SK-N-SH (cell line): ENCODE data around the gene ZFP57. TPM values are rescaled to one million over a fixed set of nuclear protein-coding genes. Genes with fewer than 3 reads are reported as not detected.

Source experiments
- CTCF ChIA-PET: fragments of 300-600, 350-600 bp; formaldehyde crosslinking; extraction: SDS; loops from one replicate; lab custom pipeline; 2021; lab: Yijun Ruan, JAX
- POLR2A ChIA-PET: fragments of 350-600 bp; sonication (Branson Sonifier 250); formaldehyde crosslinking; extraction: SDS; loops from one replicate; lab custom pipeline; 2020; ENCODE audit warnings: antibody characterized with exemption, inconsistent platforms; lab: Yijun Ruan, JAX
- DNase-seq: peaks from one replicate; pipeline ENCODE4 v3.0.0; 2012
- H2AFZ ChIP-seq: fragments of 200-600 bp; sonication (generic); 2 replicates; pipeline ENCODE4 v1.8.1; 2016; ENCODE audit warnings: antibody characterized with exemption, mild to moderate bottlenecking, low read depth
- H3F3A ChIP-seq: fragments of 200-600 bp; sonication (generic); replicated peaks from 2 replicates; pipeline ENCODE3; 2016; ENCODE audit warnings: antibody characterized with exemption, mild to moderate bottlenecking; ENCODE audit not compliant: insufficient read depth
- H3K27ac ChIP-seq, 2 experiments: fragments of 200-500 bp in 1 of 2; fragments of 200-600 bp in 1 of 2; sonication (Bioruptor generic) in 1 of 2; sonication (generic), shearing (Covaris generic) in 1 of 2; 2 replicates each; pipeline versions ENCODE4 v1.5.1 to v1.6.1; 2014 to 2016; ENCODE audit warnings: low read depth in 2 of 2, inconsistent platforms in 1 of 2, low read length in 1 of 2, mild to moderate bottlenecking in 1 of 2, mixed read lengths in 1 of 2
- H3K27me3 ChIP-seq: fragments of 200-600 bp; sonication (generic), shearing (Covaris generic); 2 replicates; pipeline ENCODE4 v1.6.1; 2016; ENCODE audit warnings: mixed run types; ENCODE audit not compliant: insufficient read depth
- H3K36me3 ChIP-seq, 2 experiments: fragments of 200-500 bp in 1 of 2; fragments of 200-600 bp in 1 of 2; sonication (Bioruptor generic) in 1 of 2; sonication (generic) in 1 of 2; replicated peaks in 1 of 2; 2 replicates each; pipeline versions ENCODE3 to v1.5.1; 2014 to 2016; ENCODE audit warnings: low read length in 1 of 2, mild to moderate bottlenecking in 1 of 2; ENCODE audit not compliant: insufficient read depth in 2 of 2, control insufficient read depth in 1 of 2
- H3K4me1 ChIP-seq, 2 experiments: fragments of 200-500 bp in 1 of 2; fragments of 200-600 bp in 1 of 2; sonication (Bioruptor generic) in 1 of 2; sonication (generic), shearing (Covaris generic) in 1 of 2; 2 replicates each; pipeline versions ENCODE4 v1.5.1 to v1.6.1; 2014 to 2016; ENCODE audit warnings: low read depth in 1 of 2, low read length in 1 of 2, mixed run types in 1 of 2; ENCODE audit not compliant: insufficient read depth in 2 of 2, control insufficient read depth in 1 of 2
- H3K4me2 ChIP-seq: fragments of 200-600 bp; sonication (generic), shearing (Covaris generic); 2 replicates; pipeline ENCODE4 v1.6.1; 2017; ENCODE audit warnings: mixed run types
- H3K4me3 ChIP-seq, 2 experiments: fragments of 200-500 bp in 1 of 2; fragments of 200-600 bp in 1 of 2; sonication (Bioruptor generic) in 1 of 2; sonication (generic), shearing (Covaris generic) in 1 of 2; 2 replicates each; pipeline versions ENCODE4 v1.5.1 to v1.8.1; 2014 to 2016; ENCODE audit warnings: low read depth in 2 of 2, inconsistent platforms in 1 of 2, low read length in 1 of 2, mild to moderate bottlenecking in 1 of 2, mixed read lengths in 1 of 2, moderate library complexity in 1 of 2
- H3K79me2 ChIP-seq: fragments of 200-600 bp; sonication (generic); 2 replicates; pipeline ENCODE4 v1.8.1; 2017; ENCODE audit warnings: mild to moderate bottlenecking; ENCODE audit not compliant: insufficient read depth
- H3K9ac ChIP-seq: fragments of 200-600 bp; sonication (generic); 2 replicates; pipeline ENCODE4 v1.6.1; 2017; ENCODE audit warnings: mixed run types
- H3K9me2 ChIP-seq: fragments of 200-600 bp; sonication (generic); 2 replicates; pipeline ENCODE4 v1.6.1; 2017; ENCODE audit warnings: mixed run types
- H3K9me3 ChIP-seq: fragments of 200-600 bp; sonication (generic); 2 replicates; pipeline ENCODE4 v1.6.1; 2017; ENCODE audit warnings: mixed run types, mild to moderate bottlenecking, moderate library complexity
- H4K20me1 ChIP-seq: fragments of 200-600 bp; sonication (generic); 2 replicates; pipeline ENCODE4 v1.6.1; 2017; ENCODE audit warnings: mild to moderate bottlenecking, mixed run types; ENCODE audit not compliant: insufficient read depth
- CHD2 ChIP-seq: fragments of 150-350 bp; IDR thresholded peaks from 2 replicates; pipeline ENCODE4 v1.6.1; 2018; ENCODE audit warnings: low read length; ENCODE audit not compliant: partially characterized antibody
- ELF1 ChIP-seq: IDR thresholded peaks from 2 replicates; pipeline ENCODE4 v1.4.0; 2012
- EP300 ChIP-seq, 2 experiments: IDR thresholded peaks; 2 replicates each; pipeline versions ENCODE4 v1.4.0 to v1.6.1; 2012; ENCODE audit warnings: borderline replicate concordance in 1 of 2, low read depth in 1 of 2, low read length in 1 of 2
- EZH2phosphoT487 ChIP-seq: fragments of 200-600 bp; sonication (generic); IDR thresholded peaks from 2 replicates; pipeline ENCODE4 v1.6.1; 2017; ENCODE audit warnings: low read depth, mixed run types, mild to moderate bottlenecking, antibody characterized with exemption, moderate library complexity, borderline replicate concordance
- FOXJ3 ChIP-seq: sonication (generic); formaldehyde crosslinking; IDR thresholded peaks from 2 replicates; pipeline ENCODE4 v1.5.1; 2020; ENCODE audit warnings: mild to moderate bottlenecking, missing genetic modification reagents
- FOXM1 ChIP-seq: IDR thresholded peaks from 2 replicates; pipeline ENCODE4 v1.4.0; 2012; ENCODE audit warnings: low read depth, mild to moderate bottlenecking
- GATA2 ChIP-seq: sonication (generic); formaldehyde crosslinking; IDR thresholded peaks from 2 replicates; pipeline ENCODE4 v1.5.0; 2020; ENCODE audit warnings: mild to moderate bottlenecking, missing genetic modification reagents
- MEF2A ChIP-seq: IDR thresholded peaks from 2 replicates; pipeline ENCODE4 v1.4.0; 2012; ENCODE audit warnings: low read depth, borderline replicate concordance
- MXI1 ChIP-seq: IDR thresholded peaks from 2 replicates; pipeline ENCODE4 v1.6.1; 2012; ENCODE audit warnings: mild to moderate bottlenecking, low read depth, low read length, improper control_type of control experiment
- NFIC ChIP-seq: IDR thresholded peaks from 2 replicates; pipeline ENCODE4 v1.4.0; 2012; ENCODE audit warnings: borderline replicate concordance
- POLR2AphosphoS5 ChIP-seq: IDR thresholded peaks from 2 replicates; pipeline ENCODE4 v1.6.1; 2012; ENCODE audit warnings: low read depth, low read length
- RAD21 ChIP-seq: IDR thresholded peaks from 2 replicates; pipeline ENCODE4 v1.6.1; 2012; ENCODE audit warnings: mild to moderate bottlenecking, low read length
- RCOR1 ChIP-seq: fragments of 150-350 bp; IDR thresholded peaks from 2 replicates; pipeline ENCODE4 v1.6.1; 2017; ENCODE audit warnings: antibody characterized with exemption, low read length
- SIN3A ChIP-seq: IDR thresholded peaks from 2 replicates; pipeline ENCODE4 v1.6.1; 2012; ENCODE audit warnings: low read depth, mild to moderate bottlenecking, low read length, moderate library complexity, borderline replicate concordance
- SMC3 ChIP-seq: IDR thresholded peaks from 2 replicates; pipeline ENCODE4 v1.6.1; 2012; ENCODE audit warnings: low read depth, low read length, improper control_type of control experiment
- TEAD4 ChIP-seq: IDR thresholded peaks from 2 replicates; pipeline ENCODE4 v1.4.0; 2012; ENCODE audit warnings: mild to moderate bottlenecking, borderline replicate concordance; ENCODE audit not compliant: insufficient read depth
- YY1 ChIP-seq: IDR thresholded peaks from 2 replicates; pipeline ENCODE4 v1.4.0; 2012; ENCODE audit warnings: low read depth, mild to moderate bottlenecking
- WGBS: methylation state at CpG from one replicate; pipeline ENCODE4 v1.1.6; 2017; ENCODE audit warnings: low lambda C conversion rate; 5-methylcytosine and 5-hydroxymethylcytosine counted together
- polyA plus RNA-seq, 3 experiments: library from polyadenylated mRNA; depleted of rRNA; stranded (reverse); fragments of >200 nt; gene quantifications; 2 replicates each; pipeline ENCODE4 v1.2.3, GENCODE V29; 2012
- TF ChIP-seq, protein P1 (sequence below): fragments of 150-350 bp; IDR thresholded peaks from 2 replicates; pipeline ENCODE4 v1.6.1; 2017; ENCODE audit warnings: antibody characterized with exemption, low read length, low read depth, borderline replicate concordance
- TF ChIP-seq, protein P2 (sequence below): IDR thresholded peaks from 2 replicates; pipeline ENCODE4 v1.4.0; 2012; ENCODE audit warnings: low read depth, borderline replicate concordance

The ZFP57 gene
- polyA plus RNA-seq, 1 of the 3 experiments (the other 2 are of a cell fraction), result not detected

DNA sequence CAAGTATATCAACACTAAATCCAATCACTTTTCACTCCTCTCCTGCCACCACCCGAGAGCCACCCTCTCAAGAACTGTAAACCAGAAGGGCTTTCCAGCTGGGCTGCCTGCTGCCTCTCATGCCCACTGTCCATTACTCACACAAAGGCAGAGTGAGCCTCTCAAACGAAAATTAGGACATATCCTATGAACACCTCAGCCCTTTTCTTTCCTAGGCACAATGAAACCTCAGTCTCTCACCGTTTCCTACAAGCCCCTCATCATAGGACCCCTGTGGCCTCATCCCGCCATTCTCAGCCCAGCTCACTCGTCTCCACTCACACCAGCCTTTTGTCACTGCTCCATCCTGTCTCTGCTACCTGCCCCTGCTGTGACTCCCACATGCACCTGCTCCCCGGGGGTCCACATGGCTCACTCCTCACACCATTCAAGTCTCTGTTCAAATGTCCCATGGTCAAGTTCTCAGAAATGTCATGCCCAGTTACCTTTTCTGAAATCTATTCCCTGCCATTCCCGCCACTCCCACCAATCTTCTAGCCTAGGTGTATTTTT lies 49.7 kb upstream of the ZFP57 start:
- Histone ChIP-seq H3K79me2 (no peaks in the 10 kb centered on the region), H3K4me1 (no peaks in the 10 kb centered on the region), H3K4me3 (no peak overlapping the region), H3K9me3 (no peaks in the 10 kb centered on the region), H3K27ac (no peak overlapping the region), H3K4me2 (no peak overlapping the region), H3K9ac (no peak overlapping the region), H3K9me2 (no peaks in the 10 kb centered on the region), H2AFZ (no peak overlapping the region), H3K27me3 (peaks cover 25% of the 10 kb centered on the region; the same call in 1 of the 2 replicates), H3K36me3 (no peaks in the 10 kb centered on the region), H4K20me1 (no peaks in the 10 kb centered on the region), H3F3A (no peaks in the 10 kb centered on the region)
- ChIA-PET POLR2A (no interaction called here), CTCF (no interaction called here)
- DNase-seq, result no peak
- TF ChIP-seq FOXM1 (no peak), TEAD4 (no peak), YY1 (no peak)
- WGBS, result 2% methylated on average over 7 of the region's 7 CpGs

DNA sequence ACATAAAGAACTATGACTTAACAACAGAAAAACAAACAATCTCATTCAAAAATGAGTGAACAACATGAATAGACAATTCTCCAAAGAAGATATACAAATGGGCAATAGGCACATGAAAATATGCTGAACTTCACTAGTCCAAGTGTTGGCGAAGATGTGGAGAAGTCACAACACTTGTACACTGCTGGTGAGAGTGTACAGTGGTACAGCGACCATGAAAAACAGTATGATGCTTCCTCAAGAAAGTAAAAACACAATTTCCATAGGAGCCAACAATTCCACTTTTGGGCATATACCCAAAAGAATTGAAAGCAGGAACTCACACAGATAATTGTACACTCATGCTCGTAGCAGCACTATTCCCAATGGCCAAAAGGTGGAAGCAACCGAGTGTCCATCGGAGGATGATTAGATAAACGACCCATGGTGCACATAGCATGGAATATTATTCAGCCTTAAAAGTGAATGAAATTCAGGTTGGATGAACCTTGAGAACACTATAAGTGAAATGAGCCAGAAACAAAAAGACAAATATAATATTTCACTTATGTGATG lies 48.9 kb upstream of the ZFP57 start:
- 3% methylated on average over 6 of the region's 6 CpGs for WGBS
- Histone ChIP-seq H3K4me2 (no peak overlapping the region), H3K79me2 (no peaks in the 10 kb centered on the region), H3F3A (no peaks in the 10 kb centered on the region), H3K4me1 (no peaks in the 10 kb centered on the region), H3K27ac (no peak overlapping the region), H3K27me3 (peaks cover 33% of the 10 kb centered on the region; the same call in 1 of the 2 replicates), H3K9me3 (no peaks in the 10 kb centered on the region), H4K20me1 (no peaks in the 10 kb centered on the region), H3K4me3 (no peak overlapping the region), H2AFZ (no peak overlapping the region), H3K9ac (no peak overlapping the region), H3K36me3 (no peaks in the 10 kb centered on the region), H3K9me2 (no peaks in the 10 kb centered on the region)
- POLR2A ChIA-PET, result no interaction called here
- CTCF ChIA-PET, result no interaction called here
- no peak for TF ChIP-seq TEAD4
- no peak for TF ChIP-seq MXI1
- TF ChIP-seq NFIC, result no peak
- TF ChIP-seq, protein P1, sequence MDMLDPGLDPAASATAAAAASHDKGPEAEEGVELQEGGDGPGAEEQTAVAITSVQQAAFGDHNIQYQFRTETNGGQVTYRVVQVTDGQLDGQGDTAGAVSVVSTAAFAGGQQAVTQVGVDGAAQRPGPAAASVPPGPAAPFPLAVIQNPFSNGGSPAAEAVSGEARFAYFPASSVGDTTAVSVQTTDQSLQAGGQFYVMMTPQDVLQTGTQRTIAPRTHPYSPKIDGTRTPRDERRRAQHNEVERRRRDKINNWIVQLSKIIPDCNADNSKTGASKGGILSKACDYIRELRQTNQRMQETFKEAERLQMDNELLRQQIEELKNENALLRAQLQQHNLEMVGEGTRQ, result no peak
- TF ChIP-seq ELF1, result no peak
- no peak for DNase-seq

DNA sequence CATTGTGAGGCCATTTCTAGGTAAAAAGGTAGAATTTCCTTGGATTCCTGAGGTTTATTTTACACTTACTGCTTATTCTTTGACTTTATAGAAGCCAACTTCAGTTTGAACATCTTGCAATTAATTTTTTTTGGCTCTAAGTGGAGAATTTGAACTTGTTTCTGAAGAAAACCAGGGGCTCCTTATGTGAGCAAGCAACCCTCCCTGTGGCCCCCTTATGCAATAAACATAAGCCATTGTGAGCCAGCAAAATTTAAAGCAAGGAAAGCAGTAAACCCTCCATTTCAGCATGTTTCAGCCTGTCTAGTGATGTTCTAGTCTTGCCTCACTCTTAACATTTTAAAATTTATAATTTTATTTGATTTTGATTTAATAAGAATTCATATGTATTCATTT lies 47.9 kb upstream of the ZFP57 start:
- no peaks in the 10 kb centered on the region for H4K20me1 ChIP-seq
- H3K9ac ChIP-seq, result no peak overlapping the region
- no peaks in the 10 kb centered on the region for H3K9me2 ChIP-seq
- POLR2A ChIA-PET, result no interaction called here
- H3K36me3 ChIP-seq, result no peaks in the 10 kb centered on the region
- H3F3A ChIP-seq, result no peaks in the 10 kb centered on the region
- no peaks in the 10 kb centered on the region for H3K79me2 ChIP-seq
- H2AFZ ChIP-seq, result no peak overlapping the region
- H3K4me2 ChIP-seq, result no peak overlapping the region
- no peak overlapping the region for H3K4me3 ChIP-seq
- no peaks in the 10 kb centered on the region for H3K4me1 ChIP-seq
- CTCF ChIA-PET, result interaction anchor here (4.2 kb wide), 1 partner anchor 9 kb away, joined by 21 read pairs; no protein-coding TSS in a partner anchor
- DNase-seq, result no peak
- peaks cover 43% of the 10 kb centered on the region; the same call in 1 of the 2 replicates for H3K27me3 ChIP-seq
- H3K9me3 ChIP-seq, result no peaks in the 10 kb centered on the region
- no peak overlapping the region for H3K27ac ChIP-seq
- TF ChIP-seq MEF2A (no peak), TEAD4 (no peak), SIN3A (no peak), RAD21 (no peak), CHD2 (no peak), RCOR1 (no peak), POLR2AphosphoS5 (no peak), MXI1 (no peak), GATA2 (no peak), SMC3 (no peak), EZH2phosphoT487 (no peak), FOXJ3 (CRISPR knock-in tag) (no peak), EP300 (IDR thresholded peaks at IDR 0.05; ENCODE audit: borderline replicate concordance in 1 of 2, low read depth in 1 of 2, low read length in 1 of 2) (no peak)
- TF ChIP-seq, protein P2, sequence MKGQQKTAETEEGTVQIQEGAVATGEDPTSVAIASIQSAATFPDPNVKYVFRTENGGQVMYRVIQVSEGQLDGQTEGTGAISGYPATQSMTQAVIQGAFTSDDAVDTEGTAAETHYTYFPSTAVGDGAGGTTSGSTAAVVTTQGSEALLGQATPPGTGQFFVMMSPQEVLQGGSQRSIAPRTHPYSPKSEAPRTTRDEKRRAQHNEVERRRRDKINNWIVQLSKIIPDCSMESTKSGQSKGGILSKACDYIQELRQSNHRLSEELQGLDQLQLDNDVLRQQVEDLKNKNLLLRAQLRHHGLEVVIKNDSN, result no peak
